NB4 (cell line): Measurements from ENCODE around the gene LRRC36.
A peak's percentile ranks its signal among the peaks of the same experiment; 100 is the strongest.

Source experiments
- DNase-seq: peaks from one replicate; pipeline ENCODE4 v3.0.0; 2010; ENCODE audit warnings: low read depth
- H3K4me3 ChIP-seq: one replicate; pipeline ENCODE4 v1.5.1; 2011; ENCODE audit warnings: mild to moderate bottlenecking, low read depth, low read length, moderate library complexity
- MYC ChIP-seq: IDR thresholded peaks from 2 replicates; pipeline ENCODE4 v1.6.1; 2011; ENCODE audit warnings: low read depth, low read length
- POLR2A ChIP-seq: IDR thresholded peaks from 2 replicates; pipeline ENCODE4 v1.6.1; 2011; ENCODE audit warnings: mild to moderate bottlenecking; ENCODE audit not compliant: insufficient read length; ENCODE audit errors: extremely low read depth
- TF ChIP-seq, protein P1 (sequence below): IDR thresholded peaks from one replicate; pipeline ENCODE4 v1.5.1; 2012; ENCODE audit warnings: low read depth, low read length
- TF ChIP-seq, protein P2 (sequence below): IDR thresholded peaks from 2 replicates; pipeline ENCODE4 v1.6.1; 2011; ENCODE audit warnings: low read depth, low read length

Gene LRRC36

GRCh38 chr16:67399749-67400704, 73.4 kb downstream of the LRRC36 start:
- DNase-seq = no peak
- TF ChIP-seq POLR2A (no peak), MYC (no peak)
- TF ChIP-seq, protein P1, sequence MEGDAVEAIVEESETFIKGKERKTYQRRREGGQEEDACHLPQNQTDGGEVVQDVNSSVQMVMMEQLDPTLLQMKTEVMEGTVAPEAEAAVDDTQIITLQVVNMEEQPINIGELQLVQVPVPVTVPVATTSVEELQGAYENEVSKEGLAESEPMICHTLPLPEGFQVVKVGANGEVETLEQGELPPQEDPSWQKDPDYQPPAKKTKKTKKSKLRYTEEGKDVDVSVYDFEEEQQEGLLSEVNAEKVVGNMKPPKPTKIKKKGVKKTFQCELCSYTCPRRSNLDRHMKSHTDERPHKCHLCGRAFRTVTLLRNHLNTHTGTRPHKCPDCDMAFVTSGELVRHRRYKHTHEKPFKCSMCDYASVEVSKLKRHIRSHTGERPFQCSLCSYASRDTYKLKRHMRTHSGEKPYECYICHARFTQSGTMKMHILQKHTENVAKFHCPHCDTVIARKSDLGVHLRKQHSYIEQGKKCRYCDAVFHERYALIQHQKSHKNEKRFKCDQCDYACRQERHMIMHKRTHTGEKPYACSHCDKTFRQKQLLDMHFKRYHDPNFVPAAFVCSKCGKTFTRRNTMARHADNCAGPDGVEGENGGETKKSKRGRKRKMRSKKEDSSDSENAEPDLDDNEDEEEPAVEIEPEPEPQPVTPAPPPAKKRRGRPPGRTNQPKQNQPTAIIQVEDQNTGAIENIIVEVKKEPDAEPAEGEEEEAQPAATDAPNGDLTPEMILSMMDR = no peak
- TF ChIP-seq, protein P2, sequence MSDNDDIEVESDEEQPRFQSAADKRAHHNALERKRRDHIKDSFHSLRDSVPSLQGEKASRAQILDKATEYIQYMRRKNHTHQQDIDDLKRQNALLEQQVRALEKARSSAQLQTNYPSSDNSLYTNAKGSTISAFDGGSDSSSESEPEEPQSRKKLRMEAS = no peak
- no peak overlapping the region for H3K4me3 ChIP-seq

GRCh38 chr16:67400901-67401300, 74.3 kb downstream of the LRRC36 start:
- no peak overlapping the region for H3K4me3 ChIP-seq
- TF ChIP-seq, protein P1 = no peak
- no peak for TF ChIP-seq POLR2A
- TF ChIP-seq MYC = no peak
- TF ChIP-seq, protein P2 = no peak
- DNase-seq = no peak

GRCh38 chr16:67403976-67404555, 77.5 kb downstream of the LRRC36 start:
- no peak for TF ChIP-seq POLR2A
- no peak for TF ChIP-seq MYC
- TF ChIP-seq, protein P2 = no peak
- TF ChIP-seq, protein P1 = no peak
- no peak overlapping the region for H3K4me3 ChIP-seq
- no peak for DNase-seq

- TF ChIP-seq, protein P1 = no peak
- TF ChIP-seq POLR2A (no peak), MYC (no peak)
- TF ChIP-seq, protein P2 = no peak
- DNase-seq = no peak
- H3K4me3 ChIP-seq = no peak overlapping the region
These were observed 78.2 kb downstream of the LRRC36 start for GRCh38 chr16:67404740-67405226.

DNA sequence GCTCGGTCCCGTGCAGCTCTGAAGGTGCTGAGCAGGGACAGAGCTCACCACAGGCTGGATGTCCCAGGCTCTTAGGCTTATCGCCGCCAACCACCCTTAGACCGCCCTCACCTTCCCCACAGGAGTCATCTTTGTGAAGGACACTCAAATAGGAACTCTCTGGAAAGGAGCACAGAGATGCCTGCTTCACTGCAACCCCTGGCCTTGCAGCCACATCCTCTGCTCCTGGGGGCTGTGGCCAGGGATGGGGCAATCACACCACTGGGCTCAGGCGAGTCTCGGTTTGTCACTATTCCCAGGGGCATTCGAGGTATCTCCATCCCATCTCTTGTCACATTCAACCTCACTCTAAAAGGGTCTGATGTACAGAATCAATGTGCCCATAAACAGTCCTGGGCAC, 78.7 kb downstream of the LRRC36 start:
- peak; percentile 81 for DNase-seq
- H3K4me3 ChIP-seq = no peak overlapping the region
- TF ChIP-seq, protein P2 = no peak
- TF ChIP-seq MYC = no peak
- TF ChIP-seq POLR2A = no peak
- TF ChIP-seq, protein P1 = no peak
